NCI-H1417 treated with DMSO at 0.1 percent for 48 hours (cell line): ENCODE data around the gene POLR2H.

Experiments
- DNase-seq: peaks from one replicate; lab custom pipeline; 2025; lab: John Stamatoyannopoulos, UW

Gene POLR2H

GRCh38 chr3:184387174-184387714, 25.7 kb downstream of the POLR2H start:
- no peak for DNase-seq

GRCh38 chr3:184388164-184388935, 26.8 kb downstream of the POLR2H start:
- DNase-seq, result no peak

DNA sequence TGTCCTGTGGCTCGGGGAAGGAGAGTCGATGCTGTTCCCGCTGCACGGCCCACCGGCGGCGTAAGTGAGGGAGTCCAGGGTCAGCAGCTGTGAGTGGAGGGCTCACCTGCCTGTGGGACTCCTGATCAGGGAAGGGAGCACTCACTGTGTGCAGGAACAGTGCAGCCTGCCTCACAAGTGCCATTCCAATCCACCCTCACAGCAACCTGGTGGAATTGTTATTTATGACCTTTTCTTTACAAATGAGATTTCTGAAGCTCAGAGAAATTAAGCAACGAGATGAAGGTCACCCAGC, 27.4 kb downstream of the POLR2H start:
- no peak for DNase-seq

DNA sequence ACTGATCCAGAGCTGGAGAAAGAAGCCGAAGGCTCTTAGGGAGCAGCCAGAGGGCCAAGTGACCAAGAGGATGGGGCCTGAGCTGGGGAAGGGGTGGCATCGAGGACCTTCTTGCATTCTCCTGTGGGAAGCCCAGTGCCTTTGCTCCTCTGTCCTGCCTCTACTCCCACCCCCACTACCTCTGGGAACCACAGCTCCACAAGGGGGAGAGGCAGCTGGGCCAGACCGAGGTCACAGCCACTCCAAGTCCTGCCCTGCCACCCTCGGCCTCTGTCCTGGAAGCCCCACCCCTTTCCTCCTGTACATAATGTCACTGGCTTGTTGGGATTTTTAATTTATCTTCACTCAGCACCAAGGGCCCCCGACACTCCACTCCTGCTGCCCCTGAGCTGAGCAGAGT, 27.9 kb downstream of the POLR2H start:
- DNase-seq, result no peak

DNA sequence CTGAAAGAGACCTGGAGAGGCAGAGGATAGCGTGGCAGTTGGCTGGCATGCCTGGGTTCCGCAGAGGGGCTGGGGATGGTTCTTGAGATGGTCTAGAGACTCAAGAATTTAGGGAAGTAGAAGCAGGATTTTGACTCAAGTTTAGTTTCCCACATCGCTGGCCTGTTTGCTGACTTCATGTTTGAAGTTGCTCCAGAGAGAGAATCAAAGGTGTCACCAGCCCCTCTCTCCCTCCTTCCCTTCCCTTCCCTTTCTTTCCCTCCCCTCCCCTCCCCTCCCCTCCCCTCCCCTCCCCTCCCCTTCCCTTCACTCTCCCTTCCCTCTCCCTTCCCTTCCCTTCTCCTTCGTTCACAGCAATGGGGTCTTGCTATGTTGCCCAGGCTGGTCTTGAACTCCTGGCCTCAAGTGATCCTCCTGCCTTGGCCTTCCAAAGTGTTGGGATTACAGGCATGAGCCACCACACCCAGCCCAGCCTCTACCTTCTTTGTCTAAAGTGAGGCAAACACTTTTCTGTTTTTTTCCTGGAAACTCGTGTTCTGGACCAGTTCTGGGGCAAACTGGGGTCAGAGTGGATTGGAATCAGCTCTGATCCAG, 28.5 kb downstream of the POLR2H start:
- no peak for DNase-seq

DNA sequence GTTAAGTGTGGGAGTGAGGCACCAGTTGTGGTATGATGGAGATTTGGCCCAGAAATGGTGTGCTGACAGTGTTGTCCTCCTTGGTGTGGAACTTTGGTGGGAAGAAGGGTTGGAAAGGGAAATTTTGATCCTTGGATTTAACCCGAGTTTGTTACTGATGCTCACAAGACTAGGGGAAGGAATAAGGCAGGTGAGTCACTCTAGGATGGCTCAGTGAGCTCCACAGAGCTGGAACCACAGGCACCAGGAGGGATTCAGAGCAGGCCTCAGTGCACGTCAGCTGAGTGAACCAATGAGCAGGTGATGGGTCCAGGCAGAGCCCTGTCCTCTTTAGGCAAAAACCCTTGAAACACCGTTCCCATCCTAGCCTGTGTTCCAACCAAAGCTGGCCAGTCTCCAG, 29.8 kb downstream of the POLR2H start:
- no peak for DNase-seq

GRCh38 chr3:184395320-184395660, 33.8 kb downstream of the POLR2H start:
- no peak for DNase-seq

DNA sequence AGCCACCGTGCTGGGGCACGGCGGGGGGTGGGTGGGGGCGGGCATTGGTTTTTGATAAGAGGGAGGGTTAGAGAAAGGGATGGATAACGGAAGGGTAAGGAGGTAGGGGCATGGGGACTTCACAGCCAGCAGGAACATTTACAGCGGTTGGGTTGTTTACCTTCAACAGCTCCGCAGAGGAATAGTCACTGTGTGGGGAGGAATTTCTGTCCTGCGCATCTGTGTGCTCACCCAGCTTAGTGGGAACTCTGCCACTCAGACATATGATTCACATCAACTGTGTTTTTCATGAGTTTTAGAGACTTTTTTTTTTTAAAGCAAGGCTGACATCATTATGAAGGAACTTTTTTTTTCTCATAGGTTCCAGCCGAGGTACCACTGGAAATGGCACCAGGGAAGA, 37.9 kb downstream of the POLR2H start:
- no peak for DNase-seq

- no peak for DNase-seq
Measured at GRCh38 chr3:184405075-184406030, 43.8 kb downstream of the POLR2H start.

DNA sequence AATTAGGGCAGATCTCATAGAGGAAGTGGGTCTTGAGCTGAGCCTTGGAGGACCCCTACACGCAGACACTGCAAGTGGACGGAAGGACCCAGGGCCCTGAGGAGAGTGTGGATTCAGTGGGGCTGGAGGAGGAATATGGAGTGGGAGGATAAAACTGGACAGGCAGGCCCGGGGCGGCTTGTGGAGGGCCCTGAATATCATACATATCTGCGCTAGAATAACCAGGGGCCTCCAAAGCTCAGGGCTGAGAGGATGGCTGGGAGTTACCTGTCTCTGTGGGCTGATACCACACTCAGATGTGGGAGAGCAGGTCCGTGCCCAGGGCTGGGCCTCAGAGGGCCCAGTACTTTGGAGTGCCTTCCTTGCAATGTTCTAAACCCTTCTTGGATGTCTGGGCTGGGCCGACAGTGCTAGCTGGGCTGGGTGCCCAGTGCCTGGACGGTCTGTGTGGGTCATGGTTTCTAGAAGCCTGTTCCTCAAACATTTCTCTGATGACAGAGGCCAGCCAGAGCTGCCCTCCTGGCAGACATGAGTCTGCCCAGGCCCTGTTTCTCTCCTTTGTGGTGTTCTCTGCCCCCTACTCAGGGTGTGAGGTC, 47.9 kb downstream of the POLR2H start:
- no peak for DNase-seq

DNA sequence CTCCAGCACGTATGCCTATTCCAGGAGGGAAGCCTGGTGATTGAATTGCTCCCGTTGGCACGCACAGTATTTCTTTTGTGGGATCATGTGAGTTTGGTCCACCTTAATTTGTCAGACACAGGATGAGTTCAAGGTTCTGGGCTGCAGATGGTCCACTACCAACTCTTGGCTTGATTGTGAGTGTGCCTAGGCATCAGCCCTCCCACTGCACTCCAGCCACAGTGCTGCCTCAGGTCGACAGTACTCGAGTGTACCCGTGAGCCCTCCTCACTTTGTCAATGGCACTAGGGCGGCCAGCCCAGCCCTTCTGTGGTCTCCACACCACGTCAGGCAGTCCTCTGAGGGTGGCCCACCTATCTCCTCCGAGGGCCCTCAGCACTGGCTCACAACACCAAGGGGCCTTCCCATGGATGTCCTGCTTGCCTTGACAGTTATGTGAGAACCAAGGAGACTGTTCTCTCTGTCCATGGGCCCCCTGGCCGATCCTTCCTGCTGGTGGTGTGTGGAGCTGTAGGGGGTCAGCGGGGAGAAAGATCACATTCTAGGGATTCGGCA, 48.5 kb downstream of the POLR2H start:
- DNase-seq, result no peak

DNA sequence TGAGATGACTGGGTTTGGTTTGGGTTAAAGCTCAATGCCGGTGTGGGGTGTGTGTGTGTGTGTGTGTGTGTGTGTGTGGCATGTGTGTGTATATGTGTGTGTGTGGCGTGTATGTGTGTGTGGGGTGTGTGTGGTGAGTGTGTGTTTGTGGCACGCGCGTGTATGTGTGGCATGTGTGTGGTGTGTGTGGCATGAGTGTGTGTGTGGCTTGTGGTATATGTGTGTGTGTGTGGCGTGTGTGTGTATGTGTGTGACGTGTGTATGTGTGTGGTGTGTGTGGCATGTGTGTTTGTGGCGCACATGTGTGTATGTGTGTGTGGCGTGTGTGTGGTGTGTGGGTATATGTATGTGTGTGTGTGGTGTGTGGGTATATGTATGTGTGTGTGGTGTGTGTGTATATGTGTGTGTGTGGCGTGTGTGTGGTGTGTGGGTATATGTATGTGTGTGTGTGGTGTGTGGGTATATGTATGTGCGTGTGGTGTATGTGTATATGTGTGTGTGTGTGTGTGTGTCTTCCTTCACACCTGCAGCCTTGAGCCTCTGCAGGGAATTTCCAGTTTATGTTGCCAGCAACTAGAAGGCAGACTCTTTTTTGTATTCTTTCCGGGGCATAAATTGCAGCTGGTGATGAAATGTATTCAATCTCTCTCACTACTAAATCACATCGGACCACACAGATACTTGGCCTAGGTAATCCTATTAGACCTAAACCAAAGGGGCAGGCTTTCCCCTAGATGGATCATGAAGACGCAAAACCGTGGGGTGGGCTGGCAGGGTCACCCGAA, 53.1 kb downstream of the POLR2H start:
- no peak for DNase-seq

- DNase-seq, result no peak
Measured at GRCh38 chr3:184415203-184415490, 53.6 kb downstream of the POLR2H start.

DNA sequence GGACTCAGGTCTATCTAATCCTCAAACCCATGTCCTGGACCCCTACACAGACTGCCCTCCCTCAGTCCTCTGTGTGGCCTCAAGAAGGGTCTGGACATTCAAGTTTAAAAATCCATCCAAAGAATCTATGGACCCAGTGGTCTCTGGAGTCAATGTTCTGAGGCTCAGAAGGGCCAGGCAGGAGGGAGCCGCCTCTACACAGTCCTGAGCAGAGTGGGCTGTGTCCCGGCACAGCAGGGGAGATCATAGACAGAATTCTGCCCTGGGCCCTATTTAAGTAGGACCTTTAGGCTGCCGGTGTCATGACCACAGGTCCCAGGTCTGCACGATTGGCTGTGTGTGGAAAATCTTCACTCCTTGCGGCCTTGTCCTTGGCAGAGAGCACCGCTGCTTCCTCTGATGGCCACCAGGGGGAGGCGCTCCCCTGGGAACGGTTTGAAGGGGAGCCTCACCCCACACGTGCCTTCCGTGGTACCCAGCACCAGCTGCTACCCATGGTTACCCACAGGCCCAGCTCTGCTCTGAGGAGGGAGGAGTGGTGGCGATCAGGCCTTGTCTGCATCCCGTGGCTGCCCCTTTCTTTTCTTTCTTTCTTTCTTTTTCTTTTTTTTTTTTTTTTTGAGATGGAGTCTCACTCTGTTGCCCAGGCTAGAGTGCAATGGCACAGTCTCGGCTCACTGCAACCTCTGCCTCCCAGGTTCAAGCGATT, 56.3 kb downstream of the POLR2H start:
- DNase-seq, result peak; percentile 17
